ENCODE measurements around the gene ABCC3.

ABCC3 gene

GRCh38 chr17:50693036-50693682 lies 58.5 kb downstream of the ABCC3 start:
- Histone ChIP-seq H3K9me3 (ENCODE audit: severe bottlenecking) (no peaks in the 10 kb centered on the region), H3K27ac (no peak overlapping the region), H3K36me3 (peaks cover 55% of the 10 kb centered on the region), H3K4me3 (ENCODE audit: low read depth, low read length) (no peak overlapping the region), H3K27me3 (ENCODE audit: insufficient read depth, low read depth, severe bottlenecking) (no peaks in the 10 kb centered on the region)
- DNase-seq, result no peak
- no peak for TF ChIP-seq CTCF (IDR thresholded peaks at IDR 0.05; ENCODE audit: low read depth, low read length)

- DNase-seq, result no peak
- Histone ChIP-seq H3K4me3 (ENCODE audit: low read depth, low read length) (no peak overlapping the region), H3K9me3 (ENCODE audit: severe bottlenecking) (no peaks in the 10 kb centered on the region), H3K27me3 (ENCODE audit: insufficient read depth, low read depth, severe bottlenecking) (no peaks in the 10 kb centered on the region), H3K36me3 (peaks cover 83% of the 10 kb centered on the region), H3K27ac (no peak overlapping the region)
- no peak for TF ChIP-seq CTCF (IDR thresholded peaks at IDR 0.05; ENCODE audit: low read depth, low read length)
Measured at GRCh38 chr17:50696365-50696879, 61.7 kb downstream of the ABCC3 start.

- H3K27me3 ChIP-seq (ENCODE audit: insufficient read depth, low read depth, severe bottlenecking), result no peaks in the 10 kb centered on the region
- no peak for DNase-seq
- H3K36me3 ChIP-seq, result peaks cover 89% of the 10 kb centered on the region
- H3K9me3 ChIP-seq (ENCODE audit: severe bottlenecking), result no peaks in the 10 kb centered on the region
- TF ChIP-seq CTCF (IDR thresholded peaks at IDR 0.05; ENCODE audit: low read depth, low read length), result no peak
- H3K27ac ChIP-seq, result no peak overlapping the region
- H3K4me3 ChIP-seq (ENCODE audit: low read depth, low read length), result no peak overlapping the region
Measured at GRCh38 chr17:50697062-50697461, 62.4 kb downstream of the ABCC3 start.

GRCh38 chr17:50697663-50698272 lies 63.1 kb downstream of the ABCC3 start:
- no peak overlapping the region for H3K27ac ChIP-seq
- no peak overlapping the region for H3K4me3 ChIP-seq (ENCODE audit: low read depth, low read length)
- peak; percentile 23; the same call in 1 of the 2 replicates for TF ChIP-seq CTCF (IDR thresholded peaks at IDR 0.05; ENCODE audit: low read depth, low read length)
- H3K36me3 ChIP-seq, result peaks cover 89% of the 10 kb centered on the region
- H3K9me3 ChIP-seq (ENCODE audit: severe bottlenecking), result no peaks in the 10 kb centered on the region
- no peak for DNase-seq
- no peaks in the 10 kb centered on the region for H3K27me3 ChIP-seq (ENCODE audit: insufficient read depth, low read depth, severe bottlenecking)

DNA sequence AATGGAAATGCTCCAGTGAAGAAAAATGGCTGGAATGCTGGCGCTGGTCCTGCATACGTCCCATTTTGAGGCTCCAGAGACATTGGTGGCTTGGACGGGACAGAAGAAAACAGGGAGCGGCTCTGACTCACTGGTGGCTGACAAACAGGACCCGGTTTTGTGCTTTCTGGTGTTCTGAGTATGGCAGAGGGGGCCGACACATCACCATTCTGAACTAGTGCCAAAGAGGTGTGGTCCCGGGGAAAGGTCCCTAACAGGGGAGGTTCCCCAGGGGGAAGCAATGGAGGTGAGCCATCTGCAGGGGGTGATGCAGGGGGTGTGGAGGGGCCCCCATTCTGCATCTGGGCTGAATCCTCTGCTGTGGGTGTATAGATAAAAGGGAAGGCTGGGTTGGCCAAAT lies 64.7 kb downstream of the ABCC3 start:
- peaks cover 89% of the 10 kb centered on the region for H3K36me3 ChIP-seq
- H3K27me3 ChIP-seq (ENCODE audit: insufficient read depth, low read depth, severe bottlenecking), result no peaks in the 10 kb centered on the region
- no peak overlapping the region for H3K4me3 ChIP-seq (ENCODE audit: low read depth, low read length)
- TF ChIP-seq CTCF (IDR thresholded peaks at IDR 0.05; ENCODE audit: low read depth, low read length), result no peak
- no peaks in the 10 kb centered on the region for H3K9me3 ChIP-seq (ENCODE audit: severe bottlenecking)
- no peak overlapping the region for H3K27ac ChIP-seq
- DNase-seq, result no peak
